PFSK-1 (cell line): ENCODE results near the gene EVI5.

Experiments
- FOXP2 ChIP-seq: optimal IDR thresholded peaks from 2 replicates; pipeline ENCODE3; 2011; ENCODE audit warnings: borderline replicate concordance, control low read depth, inconsistent platforms; ENCODE audit not compliant: insufficient read depth; ENCODE audit errors: extremely low read length, extremely low read depth
- POLR2AphosphoS5 ChIP-seq: IDR thresholded peaks from 2 replicates; pipeline ENCODE4 v1.6.1; 2012; ENCODE audit warnings: low read depth, mild to moderate bottlenecking, control low read depth, low read length, moderate library complexity
- REST ChIP-seq, 2 experiments: IDR thresholded peaks; 2 replicates each; pipeline versions ENCODE4 v1.6.1 to v1.8.0; 2011 to 2012; ENCODE audit warnings: low read depth in 2 of 2, low read length in 2 of 2, control low read depth in 1 of 2, inconsistent platforms in 1 of 2, mild to moderate bottlenecking in 1 of 2, moderate library complexity in 1 of 2; ENCODE audit not compliant: insufficient read depth in 1 of 2
- SIN3A ChIP-seq: IDR thresholded peaks from 2 replicates; pipeline ENCODE4 v1.6.1; 2012; ENCODE audit warnings: mild to moderate bottlenecking, low read length, moderate library complexity, borderline replicate concordance; ENCODE audit not compliant: insufficient read depth
- TAF1 ChIP-seq: IDR thresholded peaks from 2 replicates; pipeline ENCODE4 v1.6.1; 2012; ENCODE audit warnings: low read length, control low read depth, borderline replicate concordance; ENCODE audit not compliant: insufficient read depth

DNA sequence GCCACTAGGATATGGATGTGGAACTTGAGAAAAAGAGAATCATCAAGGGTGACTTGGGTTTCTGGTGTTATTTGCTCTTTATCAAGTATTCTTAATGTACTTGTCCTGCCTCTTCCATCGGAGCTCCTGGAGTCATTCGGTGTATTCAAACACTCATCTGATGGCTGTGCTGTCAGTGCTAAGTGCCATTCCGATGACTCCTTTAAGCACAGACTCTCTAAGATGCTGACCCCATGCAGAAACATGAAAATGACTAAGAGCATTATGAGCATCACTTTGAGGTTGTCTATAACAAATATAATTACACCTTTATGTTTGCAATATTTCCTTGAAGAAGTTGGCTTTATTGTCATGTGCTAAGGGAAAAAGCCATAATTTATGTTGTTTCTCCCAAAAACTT lies 35.6 kb upstream of the EVI5 start:
- no peak for TF ChIP-seq REST (IDR thresholded peaks at IDR 0.05; ENCODE audit: insufficient read depth in 1 of 2, low read depth in 2 of 2, low read length in 2 of 2)
- no peak for TF ChIP-seq SIN3A
- no peak for TF ChIP-seq POLR2AphosphoS5
- no peak for TF ChIP-seq TAF1
- no peak for TF ChIP-seq FOXP2
